WTC11 (cell line): ENCODE data around the gene TSPAN2. TPM values are rescaled to one million over a fixed set of nuclear protein-coding genes. Genes with fewer than 3 reads are reported as not detected.
A peak's percentile ranks its signal among the peaks of the same experiment; 100 is the strongest.

Experiments used
- ATAC-seq: fragments of 200-7000 bp; cut with Tn5 transposase; 2 replicates; pipeline ENCODE4 v1.10.0; 2021; ENCODE audit warnings: mild to moderate bottlenecking, moderate library complexity
- Bru-seq: library from RNA; stranded (reverse); fragments of 400-500 nt; gene quantifications from one replicate; lab custom pipeline; 2021; lab: Mats Ljungman, UMichigan
- CTCF ChIA-PET: fragments of 300-600 bp; sonication (Branson Sonifier 250); formaldehyde crosslinking; loops from one replicate; lab custom pipeline; 2021; ENCODE audit warnings: antibody characterized with exemption; lab: Charles Lee
- POLR2A ChIA-PET: fragments of 350-600 bp; sonication (Branson Sonifier 250); formaldehyde crosslinking; loops from one replicate; lab custom pipeline; 2021; ENCODE audit warnings: antibody characterized with exemption; lab: Charles Lee
- DNase-seq: peaks from one replicate; pipeline ENCODE4 v3.0.0; 2021; ENCODE audit warnings: low spot score
- H3K27ac Mint-ChIP-seq: 2 replicates; pipeline ENCODE4 v1.8.0; 2021; ENCODE audit warnings: mixed read lengths
- H3K27me3 Mint-ChIP-seq: 2 replicates; pipeline ENCODE4 v1.8.0; 2021; ENCODE audit warnings: low read depth, mild to moderate bottlenecking, moderate library complexity, mixed read lengths
- H3K36me3 Mint-ChIP-seq: 2 replicates; pipeline ENCODE4 v1.8.0; 2021; ENCODE audit warnings: mixed read lengths
- H3K4me1 Mint-ChIP-seq: 2 replicates; pipeline ENCODE4 v1.8.0; 2022; ENCODE audit warnings: mixed read lengths
- H3K4me3 Mint-ChIP-seq: 2 replicates; pipeline ENCODE4 v1.8.0; 2021; ENCODE audit warnings: mild to moderate bottlenecking, moderate library complexity, mixed read lengths
- H3K9me3 Mint-ChIP-seq: 2 replicates; pipeline ENCODE4 v1.8.0; 2021; ENCODE audit warnings: mixed read lengths
- CREM ChIP-seq: sonication (generic); formaldehyde crosslinking; IDR thresholded peaks from 2 replicates; pipeline ENCODE4 v1.8.1; 2022; ENCODE audit warnings: mild to moderate bottlenecking, missing genetic modification reagents, moderate library complexity
- EMX1 ChIP-seq: fragments of 250-450 bp; sonication (Bioruptor Pico); IDR thresholded peaks from 2 replicates; pipeline ENCODE4 v1.8.0; 2021; ENCODE audit warnings: mild to moderate bottlenecking
- JAZF1 ChIP-seq: fragments of 250-450 bp; sonication (Bioruptor Pico); IDR thresholded peaks from 2 replicates; pipeline ENCODE4 v1.9.0; 2021; ENCODE audit warnings: moderate library complexity, mild to moderate bottlenecking, inconsistent platforms
- OVOL2 ChIP-seq: fragments of 250-450 bp; sonication (Bioruptor Pico); IDR thresholded peaks from 2 replicates; pipeline ENCODE4 v1.9.0; 2021; ENCODE audit warnings: mild to moderate bottlenecking, borderline replicate concordance
- PRRX2 ChIP-seq: fragments of 250-450 bp; sonication (Bioruptor Pico); IDR thresholded peaks from 2 replicates; pipeline ENCODE4 v1.8.0; 2021; ENCODE audit warnings: mild to moderate bottlenecking
- SMAD3 ChIP-seq: sonication (generic); formaldehyde crosslinking; IDR thresholded peaks from 2 replicates; pipeline ENCODE4 v1.8.0; 2022; ENCODE audit warnings: missing genetic modification reagents, mild to moderate bottlenecking, borderline replicate concordance
- TEAD1 ChIP-seq: sonication (generic); formaldehyde crosslinking; IDR thresholded peaks from 2 replicates; pipeline ENCODE4 v1.8.0; 2022; ENCODE audit warnings: mild to moderate bottlenecking, missing genetic modification reagents
- ZBTB21 ChIP-seq: sonication (generic); formaldehyde crosslinking; IDR thresholded peaks from 2 replicates; pipeline ENCODE4 v1.8.1; 2023; ENCODE audit warnings: mild to moderate bottlenecking, missing genetic modification reagents, borderline replicate concordance
- long read RNA-seq, 3 experiments: library from RNA in 1 of 3; library from capped mRNA in 1 of 3; library from polyadenylated mRNA in 1 of 3; unstranded in 2 of 3; stranded (forward) in 1 of 3; transcript quantifications; one replicate each; pipeline ENCODE4 v2.0.0, GENCODE V29; 2021
- total RNA-seq: library from RNA; stranded (reverse); gene quantifications from 3 replicates; pipeline ENCODE4 v1.2.3, GENCODE V29; 2021
- TF ChIP-seq, protein P1 (sequence below): sonication (generic); formaldehyde crosslinking; IDR thresholded peaks from 2 replicates; pipeline ENCODE4 v1.8.1; 2023; ENCODE audit warnings: mild to moderate bottlenecking, missing genetic modification reagents, moderate library complexity
- TF ChIP-seq, protein P2 (sequence below): sonication (generic); formaldehyde crosslinking; IDR thresholded peaks from 2 replicates; pipeline ENCODE4 v1.8.1; 2022; ENCODE audit warnings: mild to moderate bottlenecking, moderate library complexity, missing genetic modification reagents
- TF ChIP-seq, protein P3 (sequence below): sonication (generic); formaldehyde crosslinking; IDR thresholded peaks from 2 replicates; pipeline ENCODE4 v1.8.0; 2023; ENCODE audit warnings: missing genetic modification reagents, mild to moderate bottlenecking, borderline replicate concordance
- TF ChIP-seq, protein P4 (sequence below): fragments of 250-450 bp; sonication (Bioruptor Pico); IDR thresholded peaks from 2 replicates; pipeline ENCODE4 v1.8.0; 2021; ENCODE audit warnings: mild to moderate bottlenecking
- TF ChIP-seq, protein P5 (sequence below): sonication (generic); formaldehyde crosslinking; conservative IDR thresholded peaks from 2 replicates; pipeline ENCODE4 v1.8.1; 2023; ENCODE audit warnings: mild to moderate bottlenecking, low read depth, missing genetic modification reagents, moderate library complexity
- TF ChIP-seq, protein P6 (sequence below): sonication (generic); formaldehyde crosslinking; IDR thresholded peaks from 2 replicates; pipeline ENCODE4 v1.8.0; 2022; ENCODE audit warnings: missing genetic modification reagents
- TF ChIP-seq, protein P7 (sequence below): sonication (generic); formaldehyde crosslinking; IDR thresholded peaks from 2 replicates; pipeline ENCODE4 v1.8.0; 2023; ENCODE audit warnings: missing genetic modification reagents
- TF ChIP-seq, protein P8 (sequence below): fragments of 250-450 bp; sonication (Bioruptor Pico); IDR thresholded peaks from 2 replicates; pipeline ENCODE4 v1.9.0; 2021; ENCODE audit warnings: mild to moderate bottlenecking

Gene TSPAN2
- total RNA-seq (12.0 to 14.8 TPM (median 14.6 TPM) in 3 replicates), Bru-seq, nascent RNA (percentile 67 among the genes with signal in this experiment)
- long read RNA-seq, experiment 1, transcript TSPAN2-202 (8 exons, 3,177 nt): major isoform, 26 of 40 reads
- long read RNA-seq, experiment 1, partial matches to known transcripts: 3 of 40 reads
- long read RNA-seq, experiment 1, other reads (novel, unspliced or antisense): 7 of 40 reads
- long read RNA-seq, experiment 2, transcript TSPAN2-202 (8 exons, 3,177 nt): major isoform, 11 of 29 reads
- long read RNA-seq, experiment 2, partial matches to known transcripts: 2 of 29 reads
- long read RNA-seq, experiment 2, other reads (novel, unspliced or antisense): 13 of 29 reads
- long read RNA-seq, experiment 3, transcript TSPAN2-202 (8 exons, 3,177 nt): major isoform, 17 of 22 reads
- long read RNA-seq, experiment 3, partial matches to known transcripts: 0 of 22 reads
- long read RNA-seq, experiment 3, other reads (novel, unspliced or antisense): 5 of 22 reads

DNA sequence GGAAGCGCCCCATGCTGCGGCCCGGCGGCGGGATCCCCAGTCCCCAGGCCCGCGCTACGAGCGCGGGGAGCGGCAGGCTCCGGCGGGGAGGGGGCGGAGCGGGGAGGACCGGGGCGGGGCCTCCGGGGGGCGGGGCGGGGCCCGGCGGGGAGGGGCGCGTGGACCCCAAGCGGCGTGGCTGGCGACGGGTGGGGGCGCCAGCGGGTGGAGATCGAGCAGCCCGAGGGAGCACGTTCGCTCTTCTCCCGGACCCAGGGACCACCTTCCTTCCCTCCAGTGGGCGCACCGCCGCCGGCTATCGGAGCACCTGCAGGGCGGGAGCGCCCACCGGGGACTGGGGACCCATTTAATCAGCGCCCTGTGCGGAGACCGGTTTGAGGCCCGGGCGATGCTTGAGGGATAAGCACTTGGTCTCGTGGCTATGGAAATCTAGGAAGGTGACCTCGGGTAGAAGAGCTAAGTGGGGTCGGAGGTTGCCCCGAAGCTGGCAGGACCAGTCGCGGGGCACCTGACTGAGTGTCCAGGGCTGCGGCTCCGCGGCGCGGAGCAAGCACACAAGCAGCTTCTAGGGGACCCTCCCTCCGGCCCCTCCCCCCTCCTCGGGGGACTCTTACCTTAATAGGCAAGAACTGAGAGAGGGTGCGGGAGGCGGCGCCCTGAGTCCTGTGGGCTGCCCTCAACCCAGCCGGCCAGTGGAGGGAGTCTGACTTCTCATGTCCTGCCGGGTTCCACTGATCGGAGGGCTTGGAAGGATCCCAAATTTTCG, at the start of gene TSPAN2:
Gene TSPAN2 (minus strand): TSS at position 84 of the 766 bp plus-strand sequence. CDS start 71 bp downstream, at position 13.
- POLR2A ChIA-PET: interaction anchor here (1.0 to 1.8 kb wide), 4 partner anchors 9 to 309 kb away, joined by 4 to 5 read pairs (median 4); partner anchors contain the start of gene SIKE1
- CTCF ChIA-PET: interaction anchor here (0.6 to 5.1 kb wide), 8 partner anchors 10 to 751 kb away, joined by 3 to 27 read pairs (median 6); partner anchors contain the start of gene NHLH2
- peak; percentile 95 for DNase-seq
- no peaks in the 10 kb centered on the region for H3K9me3 Mint-ChIP-seq
- peaks cover 36% of the 10 kb centered on the region for H3K4me1 Mint-ChIP-seq
- H3K27me3 Mint-ChIP-seq: peaks cover 16% of the 10 kb centered on the region
- no peaks in the 10 kb centered on the region for H3K36me3 Mint-ChIP-seq
- peak within 1 kb of the TSS; percentile 90; the same call in 1 of the 2 replicates for H3K27ac Mint-ChIP-seq
- peak within 1 kb of the TSS; percentile 92 for H3K4me3 Mint-ChIP-seq
- peak; percentile 91 for ATAC-seq
- TF ChIP-seq CREM (CRISPR knock-in tag): no peak
- TF ChIP-seq, protein P1, sequence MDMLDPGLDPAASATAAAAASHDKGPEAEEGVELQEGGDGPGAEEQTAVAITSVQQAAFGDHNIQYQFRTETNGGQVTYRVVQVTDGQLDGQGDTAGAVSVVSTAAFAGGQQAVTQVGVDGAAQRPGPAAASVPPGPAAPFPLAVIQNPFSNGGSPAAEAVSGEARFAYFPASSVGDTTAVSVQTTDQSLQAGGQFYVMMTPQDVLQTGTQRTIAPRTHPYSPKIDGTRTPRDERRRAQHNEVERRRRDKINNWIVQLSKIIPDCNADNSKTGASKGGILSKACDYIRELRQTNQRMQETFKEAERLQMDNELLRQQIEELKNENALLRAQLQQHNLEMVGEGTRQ (CRISPR knock-in tag): peak; percentile 26; the same call in 1 of the 2 replicates
- TF ChIP-seq TEAD1: no peak
- peak; percentile 77 for TF ChIP-seq PRRX2 (CRISPR knock-in tag)
- no peak for TF ChIP-seq OVOL2 (CRISPR knock-in tag)
- TF ChIP-seq, protein P2, sequence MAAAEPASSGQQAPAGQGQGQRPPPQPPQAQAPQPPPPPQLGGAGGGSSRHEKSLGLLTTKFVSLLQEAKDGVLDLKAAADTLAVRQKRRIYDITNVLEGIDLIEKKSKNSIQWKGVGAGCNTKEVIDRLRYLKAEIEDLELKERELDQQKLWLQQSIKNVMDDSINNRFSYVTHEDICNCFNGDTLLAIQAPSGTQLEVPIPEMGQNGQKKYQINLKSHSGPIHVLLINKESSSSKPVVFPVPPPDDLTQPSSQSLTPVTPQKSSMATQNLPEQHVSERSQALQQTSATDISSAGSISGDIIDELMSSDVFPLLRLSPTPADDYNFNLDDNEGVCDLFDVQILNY (CRISPR knock-in tag): no peak
- TF ChIP-seq SMAD3 (CRISPR knock-in tag): no peak
- no peak for TF ChIP-seq ZBTB21 (CRISPR knock-in tag)
- TF ChIP-seq, protein P3, sequence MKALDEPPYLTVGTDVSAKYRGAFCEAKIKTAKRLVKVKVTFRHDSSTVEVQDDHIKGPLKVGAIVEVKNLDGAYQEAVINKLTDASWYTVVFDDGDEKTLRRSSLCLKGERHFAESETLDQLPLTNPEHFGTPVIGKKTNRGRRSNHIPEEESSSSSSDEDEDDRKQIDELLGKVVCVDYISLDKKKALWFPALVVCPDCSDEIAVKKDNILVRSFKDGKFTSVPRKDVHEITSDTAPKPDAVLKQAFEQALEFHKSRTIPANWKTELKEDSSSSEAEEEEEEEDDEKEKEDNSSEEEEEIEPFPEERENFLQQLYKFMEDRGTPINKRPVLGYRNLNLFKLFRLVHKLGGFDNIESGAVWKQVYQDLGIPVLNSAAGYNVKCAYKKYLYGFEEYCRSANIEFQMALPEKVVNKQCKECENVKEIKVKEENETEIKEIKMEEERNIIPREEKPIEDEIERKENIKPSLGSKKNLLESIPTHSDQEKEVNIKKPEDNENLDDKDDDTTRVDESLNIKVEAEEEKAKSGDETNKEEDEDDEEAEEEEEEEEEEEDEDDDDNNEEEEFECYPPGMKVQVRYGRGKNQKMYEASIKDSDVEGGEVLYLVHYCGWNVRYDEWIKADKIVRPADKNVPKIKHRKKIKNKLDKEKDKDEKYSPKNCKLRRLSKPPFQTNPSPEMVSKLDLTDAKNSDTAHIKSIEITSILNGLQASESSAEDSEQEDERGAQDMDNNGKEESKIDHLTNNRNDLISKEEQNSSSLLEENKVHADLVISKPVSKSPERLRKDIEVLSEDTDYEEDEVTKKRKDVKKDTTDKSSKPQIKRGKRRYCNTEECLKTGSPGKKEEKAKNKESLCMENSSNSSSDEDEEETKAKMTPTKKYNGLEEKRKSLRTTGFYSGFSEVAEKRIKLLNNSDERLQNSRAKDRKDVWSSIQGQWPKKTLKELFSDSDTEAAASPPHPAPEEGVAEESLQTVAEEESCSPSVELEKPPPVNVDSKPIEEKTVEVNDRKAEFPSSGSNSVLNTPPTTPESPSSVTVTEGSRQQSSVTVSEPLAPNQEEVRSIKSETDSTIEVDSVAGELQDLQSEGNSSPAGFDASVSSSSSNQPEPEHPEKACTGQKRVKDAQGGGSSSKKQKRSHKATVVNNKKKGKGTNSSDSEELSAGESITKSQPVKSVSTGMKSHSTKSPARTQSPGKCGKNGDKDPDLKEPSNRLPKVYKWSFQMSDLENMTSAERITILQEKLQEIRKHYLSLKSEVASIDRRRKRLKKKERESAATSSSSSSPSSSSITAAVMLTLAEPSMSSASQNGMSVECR (CRISPR knock-in tag): no peak
- TF ChIP-seq EMX1 (CRISPR knock-in tag): 0 out of 2 replicates have a peak, but pooled peaks have one; percentile 53
- TF ChIP-seq JAZF1 (CRISPR knock-in tag): no peak
- TF ChIP-seq, protein P4, sequence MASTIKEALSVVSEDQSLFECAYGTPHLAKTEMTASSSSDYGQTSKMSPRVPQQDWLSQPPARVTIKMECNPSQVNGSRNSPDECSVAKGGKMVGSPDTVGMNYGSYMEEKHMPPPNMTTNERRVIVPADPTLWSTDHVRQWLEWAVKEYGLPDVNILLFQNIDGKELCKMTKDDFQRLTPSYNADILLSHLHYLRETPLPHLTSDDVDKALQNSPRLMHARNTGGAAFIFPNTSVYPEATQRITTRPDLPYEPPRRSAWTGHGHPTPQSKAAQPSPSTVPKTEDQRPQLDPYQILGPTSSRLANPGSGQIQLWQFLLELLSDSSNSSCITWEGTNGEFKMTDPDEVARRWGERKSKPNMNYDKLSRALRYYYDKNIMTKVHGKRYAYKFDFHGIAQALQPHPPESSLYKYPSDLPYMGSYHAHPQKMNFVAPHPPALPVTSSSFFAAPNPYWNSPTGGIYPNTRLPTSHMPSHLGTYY (CRISPR knock-in tag): peak; percentile 30; the same call in 1 of the 2 replicates
- TF ChIP-seq, protein P5, sequence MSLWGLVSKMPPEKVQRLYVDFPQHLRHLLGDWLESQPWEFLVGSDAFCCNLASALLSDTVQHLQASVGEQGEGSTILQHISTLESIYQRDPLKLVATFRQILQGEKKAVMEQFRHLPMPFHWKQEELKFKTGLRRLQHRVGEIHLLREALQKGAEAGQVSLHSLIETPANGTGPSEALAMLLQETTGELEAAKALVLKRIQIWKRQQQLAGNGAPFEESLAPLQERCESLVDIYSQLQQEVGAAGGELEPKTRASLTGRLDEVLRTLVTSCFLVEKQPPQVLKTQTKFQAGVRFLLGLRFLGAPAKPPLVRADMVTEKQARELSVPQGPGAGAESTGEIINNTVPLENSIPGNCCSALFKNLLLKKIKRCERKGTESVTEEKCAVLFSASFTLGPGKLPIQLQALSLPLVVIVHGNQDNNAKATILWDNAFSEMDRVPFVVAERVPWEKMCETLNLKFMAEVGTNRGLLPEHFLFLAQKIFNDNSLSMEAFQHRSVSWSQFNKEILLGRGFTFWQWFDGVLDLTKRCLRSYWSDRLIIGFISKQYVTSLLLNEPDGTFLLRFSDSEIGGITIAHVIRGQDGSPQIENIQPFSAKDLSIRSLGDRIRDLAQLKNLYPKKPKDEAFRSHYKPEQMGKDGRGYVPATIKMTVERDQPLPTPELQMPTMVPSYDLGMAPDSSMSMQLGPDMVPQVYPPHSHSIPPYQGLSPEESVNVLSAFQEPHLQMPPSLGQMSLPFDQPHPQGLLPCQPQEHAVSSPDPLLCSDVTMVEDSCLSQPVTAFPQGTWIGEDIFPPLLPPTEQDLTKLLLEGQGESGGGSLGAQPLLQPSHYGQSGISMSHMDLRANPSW (CRISPR knock-in tag): no peak
- TF ChIP-seq, protein P6, sequence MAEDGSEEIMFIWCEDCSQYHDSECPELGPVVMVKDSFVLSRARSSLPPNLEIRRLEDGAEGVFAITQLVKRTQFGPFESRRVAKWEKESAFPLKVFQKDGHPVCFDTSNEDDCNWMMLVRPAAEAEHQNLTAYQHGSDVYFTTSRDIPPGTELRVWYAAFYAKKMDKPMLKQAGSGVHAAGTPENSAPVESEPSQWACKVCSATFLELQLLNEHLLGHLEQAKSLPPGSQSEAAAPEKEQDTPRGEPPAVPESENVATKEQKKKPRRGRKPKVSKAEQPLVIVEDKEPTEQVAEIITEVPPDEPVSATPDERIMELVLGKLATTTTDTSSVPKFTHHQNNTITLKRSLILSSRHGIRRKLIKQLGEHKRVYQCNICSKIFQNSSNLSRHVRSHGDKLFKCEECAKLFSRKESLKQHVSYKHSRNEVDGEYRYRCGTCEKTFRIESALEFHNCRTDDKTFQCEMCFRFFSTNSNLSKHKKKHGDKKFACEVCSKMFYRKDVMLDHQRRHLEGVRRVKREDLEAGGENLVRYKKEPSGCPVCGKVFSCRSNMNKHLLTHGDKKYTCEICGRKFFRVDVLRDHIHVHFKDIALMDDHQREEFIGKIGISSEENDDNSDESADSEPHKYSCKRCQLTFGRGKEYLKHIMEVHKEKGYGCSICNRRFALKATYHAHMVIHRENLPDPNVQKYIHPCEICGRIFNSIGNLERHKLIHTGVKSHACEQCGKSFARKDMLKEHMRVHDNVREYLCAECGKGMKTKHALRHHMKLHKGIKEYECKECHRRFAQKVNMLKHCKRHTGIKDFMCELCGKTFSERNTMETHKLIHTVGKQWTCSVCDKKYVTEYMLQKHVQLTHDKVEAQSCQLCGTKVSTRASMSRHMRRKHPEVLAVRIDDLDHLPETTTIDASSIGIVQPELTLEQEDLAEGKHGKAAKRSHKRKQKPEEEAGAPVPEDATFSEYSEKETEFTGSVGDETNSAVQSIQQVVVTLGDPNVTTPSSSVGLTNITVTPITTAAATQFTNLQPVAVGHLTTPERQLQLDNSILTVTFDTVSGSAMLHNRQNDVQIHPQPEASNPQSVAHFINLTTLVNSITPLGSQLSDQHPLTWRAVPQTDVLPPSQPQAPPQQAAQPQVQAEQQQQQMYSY (CRISPR knock-in tag): no peak
- TF ChIP-seq, protein P7, sequence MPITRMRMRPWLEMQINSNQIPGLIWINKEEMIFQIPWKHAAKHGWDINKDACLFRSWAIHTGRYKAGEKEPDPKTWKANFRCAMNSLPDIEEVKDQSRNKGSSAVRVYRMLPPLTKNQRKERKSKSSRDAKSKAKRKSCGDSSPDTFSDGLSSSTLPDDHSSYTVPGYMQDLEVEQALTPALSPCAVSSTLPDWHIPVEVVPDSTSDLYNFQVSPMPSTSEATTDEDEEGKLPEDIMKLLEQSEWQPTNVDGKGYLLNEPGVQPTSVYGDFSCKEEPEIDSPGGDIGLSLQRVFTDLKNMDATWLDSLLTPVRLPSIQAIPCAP (CRISPR knock-in tag): no peak
- TF ChIP-seq, protein P8, sequence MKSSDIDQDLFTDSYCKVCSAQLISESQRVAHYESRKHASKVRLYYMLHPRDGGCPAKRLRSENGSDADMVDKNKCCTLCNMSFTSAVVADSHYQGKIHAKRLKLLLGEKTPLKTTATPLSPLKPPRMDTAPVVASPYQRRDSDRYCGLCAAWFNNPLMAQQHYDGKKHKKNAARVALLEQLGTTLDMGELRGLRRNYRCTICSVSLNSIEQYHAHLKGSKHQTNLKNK (CRISPR knock-in tag): no peak
